ENCODE measurements around the gene PLEKHD1.

The PLEKHD1 gene

DNA sequence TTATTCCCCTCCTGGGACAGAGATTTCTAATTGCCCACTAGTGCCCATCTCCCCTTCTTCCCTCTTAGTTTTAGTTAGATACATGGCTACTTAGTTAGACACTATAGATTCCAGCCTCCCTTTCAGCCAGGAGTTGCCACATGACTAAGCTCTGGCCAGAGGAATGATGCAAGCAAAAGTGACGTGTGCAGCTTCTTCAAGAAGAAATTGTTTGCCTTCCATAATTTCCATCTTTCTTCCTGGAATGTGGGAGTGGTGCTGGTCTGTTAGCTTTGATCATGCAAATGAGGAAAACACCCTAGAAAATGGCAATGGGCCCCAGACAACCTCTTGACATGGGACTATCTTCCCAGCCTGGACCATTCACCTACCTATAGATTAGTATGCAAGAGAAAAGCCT is 68.7 kb downstream of the PLEKHD1 start:
- DNase-seq: no peak

DNA sequence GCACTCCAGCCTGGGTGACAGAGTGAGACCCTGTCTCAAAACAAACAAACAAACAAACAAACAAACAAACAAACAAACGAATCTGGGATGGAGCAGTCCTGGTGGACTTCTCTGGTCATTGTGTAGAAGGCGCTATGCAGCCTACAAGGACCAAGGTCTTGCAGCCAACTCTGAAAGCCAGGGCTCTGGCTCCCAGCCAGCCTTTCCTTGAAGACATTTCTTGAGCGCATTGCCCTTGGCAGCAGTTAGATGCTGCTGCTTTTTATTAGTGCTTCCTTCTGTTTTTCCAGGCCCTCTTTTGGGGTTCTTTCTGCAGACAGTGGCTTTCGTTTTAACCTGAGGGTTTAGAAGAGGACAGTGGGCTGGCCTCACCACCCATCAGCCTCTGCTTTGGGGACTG is 70.0 kb downstream of the PLEKHD1 start:
- DNase-seq: no peak

DNA sequence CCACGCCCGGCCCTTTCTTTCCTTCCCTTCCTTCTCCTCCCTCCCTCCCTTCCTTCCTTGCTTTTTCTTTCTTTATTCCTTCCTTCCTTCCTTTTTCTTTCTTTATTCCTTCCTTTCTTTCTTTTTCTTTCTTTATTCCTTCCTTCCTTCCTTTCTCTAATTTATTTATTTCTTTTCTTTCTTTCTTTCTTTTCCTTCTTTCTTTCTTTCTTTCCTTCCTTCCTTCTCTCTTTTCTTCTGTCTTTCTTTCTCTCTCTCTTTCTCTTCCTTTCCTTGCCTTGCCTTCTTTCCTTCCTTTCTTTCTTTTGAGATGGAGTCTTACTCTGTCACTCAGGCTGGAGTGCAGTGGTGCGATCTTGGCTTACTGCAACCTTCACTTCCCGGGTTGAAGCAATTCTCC is 74.2 kb downstream of the PLEKHD1 start:
- no peak for DNase-seq

DNA sequence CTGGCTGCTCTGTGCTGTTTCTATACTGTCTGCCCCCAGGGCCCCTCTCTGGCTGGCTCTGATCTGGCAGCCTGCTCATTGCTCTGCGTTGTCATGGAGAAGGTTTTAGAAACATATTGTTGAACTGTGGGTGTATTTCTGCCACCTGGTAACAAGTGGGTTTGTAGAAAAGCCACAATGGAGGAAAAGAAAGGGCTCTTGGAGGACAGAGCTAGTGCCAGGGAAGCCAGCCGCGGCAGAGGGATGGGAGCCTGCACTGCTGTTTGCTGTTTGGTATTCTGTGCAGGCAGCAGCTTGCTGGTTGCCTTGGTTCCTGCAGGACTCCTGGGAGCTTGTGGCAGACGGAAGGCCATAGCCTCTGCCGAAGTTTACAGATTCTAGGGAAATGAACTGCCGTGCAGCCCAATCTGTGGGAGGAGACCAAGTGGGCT is 75.1 kb downstream of the PLEKHD1 start:
- DNase-seq: no peak

DNA sequence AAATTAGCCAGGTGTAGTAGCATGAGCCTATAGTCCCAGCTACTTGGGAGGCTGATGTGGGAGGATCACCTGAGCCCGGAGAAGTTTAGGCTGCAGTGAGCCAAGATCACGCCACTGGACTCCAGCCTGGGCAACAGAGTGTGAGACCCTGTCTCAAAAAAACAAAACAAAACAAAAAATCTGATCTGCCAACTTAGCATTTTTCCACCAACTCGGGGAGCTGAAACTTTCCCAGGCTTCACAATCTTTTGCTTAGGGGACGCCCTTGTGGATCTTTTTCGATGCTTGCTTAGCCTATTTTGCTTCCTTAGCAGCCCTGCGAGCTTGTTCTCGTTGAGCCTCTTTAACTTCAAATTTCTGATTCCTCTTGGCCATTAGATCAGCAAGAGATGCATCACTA is 76.3 kb downstream of the PLEKHD1 start:
- DNase-seq: no peak

DNA sequence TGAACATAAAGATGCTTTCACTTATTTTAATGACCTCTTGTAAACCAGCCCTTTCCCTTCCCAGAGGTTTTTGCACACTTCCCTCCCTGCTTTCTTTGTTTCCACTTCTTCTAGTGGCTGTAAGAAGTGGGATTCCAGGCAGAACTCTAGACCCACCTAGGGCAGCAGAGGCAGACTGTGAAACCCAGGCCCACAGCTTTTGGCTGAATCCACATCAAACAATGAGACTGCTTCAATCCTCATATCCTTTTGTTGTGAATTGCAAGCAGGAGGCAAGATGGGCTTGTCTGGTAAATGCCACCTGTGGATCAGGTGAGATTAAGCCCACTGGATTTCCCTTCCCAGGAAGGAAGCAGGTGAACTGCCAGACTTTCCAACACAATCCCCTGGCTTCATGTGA is 77.4 kb downstream of the PLEKHD1 start:
- no peak for DNase-seq

DNA sequence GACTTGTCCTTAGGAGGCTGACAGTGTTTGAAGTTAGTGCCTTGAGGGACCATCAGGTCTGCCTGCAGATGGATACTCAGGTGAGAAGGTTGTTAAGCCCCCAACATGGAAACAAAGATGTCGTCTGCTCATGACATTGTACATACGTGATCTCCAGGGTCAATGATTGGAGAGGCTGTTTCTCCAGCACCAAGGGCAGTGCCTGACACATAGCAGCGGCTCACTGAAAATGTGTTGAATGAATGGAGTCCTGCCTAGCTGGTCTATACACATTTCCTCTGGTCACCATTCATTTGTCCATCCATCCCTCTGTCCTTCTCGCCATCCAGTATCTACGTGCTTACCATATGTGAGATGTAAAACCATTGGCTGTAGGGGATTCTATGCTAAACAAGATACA is 83.0 kb downstream of the PLEKHD1 start:
- DNase-seq: no peak

DNA sequence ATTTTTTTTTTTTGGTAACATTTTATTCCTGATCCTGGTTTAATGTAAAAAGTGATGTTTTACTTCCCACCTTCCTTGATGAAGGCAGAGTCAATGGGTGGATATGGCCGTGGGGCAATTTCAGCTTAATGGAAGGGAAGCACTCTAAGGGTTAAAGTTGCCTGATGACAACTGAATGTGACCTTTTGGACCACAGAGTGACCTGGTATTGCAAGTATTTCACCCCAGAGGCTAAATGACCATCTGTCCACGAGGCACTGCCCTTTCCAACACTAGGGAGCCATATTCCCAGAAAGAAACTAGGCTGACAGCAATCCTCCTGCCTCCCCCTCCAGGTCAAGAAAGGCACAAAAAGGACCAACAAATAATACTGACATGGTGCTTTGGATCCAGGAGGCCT is 85.3 kb downstream of the PLEKHD1 start:
- no peak for DNase-seq

DNA sequence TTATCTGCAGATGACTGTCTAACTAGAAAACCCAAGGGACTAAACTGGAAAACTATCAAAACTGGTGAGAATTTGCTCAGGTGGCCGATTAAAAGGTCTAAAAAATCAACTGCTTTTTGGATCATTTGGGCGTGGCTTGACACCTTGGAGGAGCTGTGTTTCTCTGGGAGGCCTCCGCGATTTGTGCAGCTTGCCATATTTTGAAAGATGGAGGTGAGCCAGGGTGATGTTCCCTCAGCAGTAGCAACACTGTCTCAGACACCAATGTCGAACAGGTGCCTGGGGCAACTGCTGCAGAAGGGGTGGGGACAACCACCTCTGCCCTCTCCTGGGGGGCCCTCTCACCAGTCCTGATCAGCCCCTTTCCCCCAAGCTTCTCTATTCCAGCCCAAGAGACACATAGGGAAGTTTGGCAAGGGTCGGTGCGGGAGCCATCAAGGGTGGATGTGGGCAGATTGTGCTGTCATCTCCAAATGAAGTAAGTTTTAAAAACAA is 86.4 kb downstream of the PLEKHD1 start:
- DNase-seq: no peak

DNA sequence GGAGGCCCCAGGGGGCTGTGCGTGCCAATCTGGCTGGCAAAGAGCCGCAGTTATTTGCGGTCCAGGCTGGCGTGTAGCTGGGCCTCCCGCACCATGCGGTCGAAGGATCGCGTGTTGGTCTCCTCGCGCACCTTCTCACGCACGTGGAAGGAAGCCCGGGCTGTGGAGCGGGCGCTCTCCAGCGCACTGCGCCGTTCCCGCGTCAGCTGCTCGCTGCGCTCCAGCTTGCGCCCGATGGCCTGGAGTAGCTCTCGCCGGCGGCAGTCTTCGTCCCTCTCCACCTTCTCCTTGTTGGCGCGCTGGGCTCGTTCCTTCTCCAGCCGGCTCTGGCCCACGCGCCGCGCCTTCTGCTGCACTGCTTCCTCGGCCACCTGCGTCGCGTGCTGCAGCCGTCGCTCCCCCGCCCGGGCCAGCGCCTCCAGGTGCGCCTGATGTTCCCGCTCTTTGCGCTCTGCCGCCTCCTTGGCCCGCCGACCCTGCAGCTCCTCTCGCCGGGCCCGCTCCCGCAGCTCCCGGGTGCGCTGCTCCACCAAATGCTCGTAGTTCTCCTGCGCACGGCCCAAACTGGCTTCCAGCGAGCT is 87.0 kb downstream of the PLEKHD1 start:
- DNase-seq: no peak

DNA sequence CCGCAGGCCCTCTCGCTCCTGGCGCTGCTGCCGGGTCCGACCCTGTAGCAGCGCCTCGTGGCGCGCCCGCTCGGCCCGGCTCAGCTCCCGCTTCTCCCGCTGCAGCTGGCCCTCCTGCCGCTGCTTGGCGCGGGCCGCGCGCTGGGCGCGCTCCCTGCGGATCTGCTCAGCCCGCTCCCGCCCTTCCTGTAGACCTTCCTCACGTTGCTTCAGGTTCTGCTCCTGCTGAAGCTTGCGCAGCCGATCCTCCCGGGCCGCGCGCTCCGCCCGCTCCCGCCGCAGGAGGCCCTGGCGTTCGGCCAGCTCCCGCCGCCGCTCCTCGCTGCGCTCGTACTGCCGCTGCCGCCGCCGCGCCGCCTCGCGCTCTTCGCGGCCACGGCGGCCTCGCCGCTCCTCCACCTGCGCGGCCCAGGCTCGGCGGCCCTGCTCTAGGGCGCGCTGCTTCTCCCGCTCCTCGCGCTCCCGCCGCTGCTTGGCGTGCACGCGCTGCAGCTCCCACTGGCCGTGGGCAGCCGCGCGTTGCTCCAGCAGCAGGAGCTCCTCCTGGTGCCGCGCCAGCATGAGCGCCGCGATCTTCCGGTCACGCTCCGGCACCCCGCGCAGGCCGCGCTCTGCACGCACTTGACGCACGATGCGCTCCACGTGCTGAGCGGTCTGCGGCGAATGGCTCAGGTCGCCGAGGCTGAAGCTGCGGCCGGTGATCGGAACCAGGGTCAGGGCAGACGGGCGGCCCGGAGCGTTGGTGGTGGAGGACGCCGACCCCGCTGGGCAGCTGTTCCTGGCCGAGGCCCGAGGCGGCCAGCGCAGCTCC is 87.7 kb downstream of the PLEKHD1 start:
- DNase-seq: no peak

DNA sequence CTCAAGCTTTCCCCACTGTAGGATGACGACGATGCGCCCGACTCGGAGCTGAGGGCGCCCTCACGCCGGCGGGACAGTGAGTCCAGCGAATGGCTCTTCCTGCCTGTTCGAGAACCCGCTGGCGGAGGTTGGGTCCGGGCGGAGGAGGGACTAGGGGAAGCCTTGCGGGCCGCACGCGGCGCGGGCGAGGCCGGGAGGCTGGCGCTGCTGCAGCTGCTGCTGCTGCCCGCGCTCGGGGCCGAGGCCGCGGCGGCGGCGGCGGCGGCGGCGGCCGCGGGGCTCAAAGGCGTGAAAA is 88.3 kb downstream of the PLEKHD1 start:
- DNase-seq: no peak

DNA sequence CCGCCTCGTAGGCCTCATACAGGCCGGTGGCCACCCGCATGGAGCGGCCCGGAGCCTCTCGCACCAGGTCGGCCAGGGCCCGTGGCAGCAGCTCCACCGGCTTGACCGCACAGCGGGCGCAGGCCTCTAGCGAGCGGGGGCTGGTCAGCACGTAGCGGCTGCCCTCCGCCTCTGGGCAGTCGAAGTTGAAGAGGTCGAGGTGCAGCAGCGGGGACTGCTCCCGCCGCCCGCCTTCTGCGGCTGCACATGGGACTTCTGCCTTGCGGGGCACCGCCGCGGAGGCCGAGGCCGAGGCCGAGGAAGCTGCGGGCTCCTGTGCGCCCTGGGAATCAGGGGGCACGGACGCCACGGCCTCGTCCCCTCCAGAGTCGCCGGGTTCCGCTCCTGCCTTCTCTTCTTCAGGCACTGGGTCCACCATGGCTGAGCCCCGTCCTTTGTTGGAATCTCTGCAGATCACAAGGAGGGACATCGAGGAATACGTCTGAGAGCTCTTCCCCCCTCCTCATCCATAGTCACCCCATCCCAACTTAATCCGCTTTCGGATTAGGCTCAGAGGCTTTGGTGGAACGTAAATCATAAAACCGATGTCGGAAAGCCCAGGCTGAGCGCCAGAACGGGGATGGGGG is 88.8 kb downstream of the PLEKHD1 start:
- no peak for DNase-seq

DNA sequence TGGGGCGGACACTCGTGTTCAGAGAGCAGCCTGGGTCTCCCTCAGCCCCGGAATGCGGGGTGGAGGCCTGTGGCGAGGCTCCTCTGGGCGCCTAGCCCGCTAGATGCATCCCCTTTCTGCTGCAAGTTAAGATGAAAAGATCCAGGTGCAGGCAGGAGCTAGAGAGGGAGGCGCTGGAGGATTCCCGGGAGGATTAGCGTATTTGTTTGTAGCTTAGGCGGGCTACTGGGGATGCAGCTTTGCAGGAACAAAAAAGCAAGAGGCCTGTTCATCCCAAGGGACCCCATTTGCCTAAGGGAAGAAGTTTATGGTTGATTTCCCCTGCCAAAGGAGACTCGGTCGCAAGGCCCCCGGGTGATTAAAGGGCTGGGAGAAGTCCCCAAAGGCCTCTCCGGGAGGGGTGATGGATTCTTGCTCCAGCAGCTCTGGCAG is 89.3 kb downstream of the PLEKHD1 start:
- peak in 1 of 6 experiments; percentile 14 for DNase-seq

DNA sequence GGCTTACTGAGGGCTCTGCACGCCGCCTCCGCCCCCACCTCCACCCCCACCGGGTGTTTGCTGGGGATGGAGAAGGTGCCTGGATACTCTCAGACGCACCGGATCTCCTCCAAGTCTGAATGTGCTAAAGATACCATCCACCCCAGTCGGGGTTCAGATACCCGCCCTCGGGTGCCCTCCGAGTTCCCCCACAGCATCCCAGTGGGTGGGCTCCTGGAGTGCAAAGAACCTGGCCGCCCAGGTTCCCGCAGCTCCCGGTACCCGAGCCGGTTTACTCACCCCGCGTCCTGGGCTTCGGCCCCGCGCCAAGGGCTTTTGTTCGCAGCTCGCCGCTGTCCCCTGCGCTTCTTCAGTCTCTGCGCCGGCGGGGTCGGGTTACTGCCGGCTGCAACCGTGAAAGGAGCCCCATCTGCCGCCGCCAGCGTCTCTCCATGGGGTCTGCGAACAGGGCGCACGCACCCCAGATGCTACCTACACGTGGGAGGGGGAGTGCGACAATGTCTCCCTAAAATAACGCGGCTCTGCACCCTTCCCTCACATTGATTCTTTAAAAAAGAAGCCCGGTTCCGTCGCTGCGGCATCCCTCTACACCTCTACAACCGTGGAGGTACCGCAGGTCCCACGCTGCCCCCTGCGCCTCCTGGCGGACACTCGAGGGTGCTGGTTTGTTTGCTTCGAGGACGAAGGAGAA is 89.9 kb downstream of the PLEKHD1 start, which contains the start of gene CCDC177:
Gene CCDC177 (minus strand): TSS at position 609 of the 691 bp plus-strand sequence. CDS start 1,249 bp downstream, outside the sequence.
- DNase-seq: peak; percentile 17 to 73 (median 53)

DNA sequence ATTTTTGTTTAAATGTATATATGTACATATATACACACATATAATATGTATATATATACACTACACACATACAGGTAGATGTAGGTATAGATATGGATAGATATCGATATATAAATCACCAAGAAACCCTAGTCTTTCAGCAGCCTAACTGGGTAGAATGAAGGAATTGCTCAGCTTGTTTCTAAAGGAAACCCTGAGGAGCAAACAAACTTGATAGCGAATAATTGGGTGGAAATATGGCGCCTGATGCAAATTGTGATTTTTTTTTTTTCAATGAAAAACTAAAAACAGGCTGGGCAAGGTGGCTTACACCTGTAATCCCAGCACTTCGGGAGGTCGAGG is 90.4 kb downstream of the PLEKHD1 start:
- no peak for DNase-seq

DNA sequence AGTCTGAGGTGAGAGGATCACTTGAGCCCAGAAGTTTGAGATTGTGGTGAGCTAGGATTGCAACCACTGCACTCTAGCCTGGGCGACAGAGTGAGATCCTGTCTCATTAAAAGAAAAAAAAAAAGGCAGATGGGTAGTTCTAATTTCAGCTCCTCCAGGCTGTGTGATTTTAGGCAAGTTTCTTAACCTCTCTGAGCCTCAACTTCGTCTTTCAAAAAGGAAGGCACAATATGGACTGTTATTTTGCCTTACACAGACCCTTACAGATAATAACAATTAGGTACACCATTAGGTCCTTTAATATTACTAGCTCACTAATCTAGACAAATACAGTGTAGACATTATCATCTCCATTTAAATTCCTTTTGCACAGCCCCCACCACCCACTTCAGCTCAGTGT is 94.9 kb downstream of the PLEKHD1 start:
- no peak for DNase-seq

DNA sequence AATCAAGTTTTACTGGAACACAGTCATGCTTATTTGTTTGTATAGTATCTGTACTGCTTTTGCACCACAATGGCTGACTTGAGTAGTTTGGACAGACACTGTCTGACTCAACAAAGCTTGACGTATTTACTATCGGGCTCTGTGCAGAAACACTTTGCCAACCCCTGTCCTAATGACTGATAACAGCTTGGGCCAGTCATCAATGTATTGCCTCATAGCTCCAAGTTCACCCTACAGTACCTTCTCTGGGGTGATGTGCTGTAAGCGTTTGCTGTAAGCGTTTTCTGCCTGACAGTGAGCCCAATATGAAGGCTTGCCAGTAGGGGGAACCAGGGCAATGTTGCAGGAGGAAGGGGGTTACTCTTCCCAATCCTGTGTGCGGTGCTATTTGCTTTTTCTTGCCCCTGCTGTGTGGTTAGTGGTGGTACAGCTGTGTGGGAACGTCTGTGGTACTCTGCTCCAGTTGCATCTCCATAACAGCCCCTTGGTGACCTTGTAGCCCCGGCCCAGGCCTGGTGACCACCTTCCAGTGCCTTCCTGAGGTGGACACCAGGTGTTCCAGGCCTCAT is 95.6 kb downstream of the PLEKHD1 start:
- no peak for DNase-seq

Measured in stimulated activated naive CD4-positive, alpha-beta T cell (primary cell).